Kidney (tissue), 14 donors: Measurements from ENCODE around the gene E2F1. TPM values are rescaled to one million over a fixed set of nuclear protein-coding genes. Genes with fewer than 3 reads are reported as not detected.
A peak's percentile ranks its signal among the peaks of the same experiment; 100 is the strongest.

Experiments used
- DNase-seq, 5 donors: peaks; one replicate each; pipeline ENCODE4 v3.0.0-alpha.2; 2013 to 2020
- FAIRE-seq: peaks from 2 replicates; lab custom pipeline; 2012; peaks lifted over from hg19 to GRCh38; lab: Jason Lieb, UNC
- H3K27ac ChIP-seq, 2 donors: one replicate each; pipeline ENCODE4 v1.7.0; 2013; ENCODE audit warnings: low read depth in 2 of 2, low read length in 2 of 2, inconsistent platforms in 1 of 2
- H3K27me3 ChIP-seq: one replicate; pipeline ENCODE4 v1.7.1; 2013; ENCODE audit warnings: low read length, inconsistent platforms; ENCODE audit not compliant: control insufficient read depth, insufficient read depth
- H3K36me3 ChIP-seq, 3 donors: one replicate each; pipeline versions ENCODE4 v1.7.0 to v1.7.1; 2013; ENCODE audit warnings: low read length in 3 of 3, control low read depth in 1 of 3, inconsistent platforms in 1 of 3; ENCODE audit not compliant: insufficient read depth in 3 of 3, control insufficient read depth in 2 of 3
- H3K4me1 ChIP-seq, 3 donors: one replicate each; pipeline versions ENCODE4 v1.7.0 to v1.7.1; 2013; ENCODE audit warnings: low read length in 3 of 3, inconsistent platforms in 1 of 3, low read depth in 1 of 3; ENCODE audit not compliant: control insufficient read depth in 2 of 3, insufficient read depth in 2 of 3
- H3K4me3 ChIP-seq, 3 donors: one replicate each; pipeline versions ENCODE4 v1.7.0 to v1.8.1; 2013; ENCODE audit warnings: low read length in 3 of 3, control low read depth in 1 of 3, inconsistent platforms in 1 of 3
- H3K9ac ChIP-seq, 3 donors: one replicate each; pipeline versions ENCODE4 v1.7.0 to v1.7.1; 2013; ENCODE audit warnings: low read length in 3 of 3, control low read depth in 1 of 3, inconsistent platforms in 1 of 3
- H3K9me3 ChIP-seq, 3 donors: one replicate each; pipeline versions ENCODE4 v1.7.0 to v1.7.1; 2013; ENCODE audit warnings: low read length in 3 of 3, control low read depth in 1 of 3, inconsistent platforms in 1 of 3; ENCODE audit not compliant: control insufficient read depth in 2 of 3, insufficient read depth in 1 of 3
- CTCF ChIP-seq: IDR thresholded peaks from 3 replicates; pipeline ENCODE4 v1.5.1; 2012; ENCODE audit warnings: mild to moderate bottlenecking, moderate library complexity, borderline replicate concordance; ENCODE audit not compliant: insufficient read depth; ENCODE audit errors: extremely low read depth
- intact Hi-C: fragments of 100-400 bp; cut with DNase I; formaldehyde crosslinking; loops from one replicate; pipeline ENCODE4 v1.11.1; 2022
- polyA plus RNA-seq: library from polyadenylated mRNA; stranded (reverse); fragments of 350-450 nt; fragmentation: Illumina TruSeq; extraction: RNeasy Lipid Tissue Mini Kit (QIAGEN cat#74804); gene quantifications from one replicate; pipeline ENCODE4 v1.2.3, GENCODE V29; 2014; ENCODE audit warnings: low read depth, low replicate concordance; ENCODE audit not compliant: insufficient read depth
- total RNA-seq: library from RNA; stranded (reverse); fragmentation: NEBNext Ultra II Directional; extraction: Animal tissue kit (Norgen Biotek cat#: 25700); gene quantifications from one replicate; pipeline ENCODE4 v1.2.1, GENCODE V29; 2021
- donor health status: control.
- donor health status: control.
- donor health status: control.
- donor health status: control.
- donor health status: control.
- donor health status: DM: yes; HTN: yes; CAD: no.
- donor health status: Normal renal cell carcinoma (clear cell type).

Gene E2F1
- total and polyA plus RNA-seq, 2 donors from 2014 or later: 0.90 to 1.5 TPM

DNA sequence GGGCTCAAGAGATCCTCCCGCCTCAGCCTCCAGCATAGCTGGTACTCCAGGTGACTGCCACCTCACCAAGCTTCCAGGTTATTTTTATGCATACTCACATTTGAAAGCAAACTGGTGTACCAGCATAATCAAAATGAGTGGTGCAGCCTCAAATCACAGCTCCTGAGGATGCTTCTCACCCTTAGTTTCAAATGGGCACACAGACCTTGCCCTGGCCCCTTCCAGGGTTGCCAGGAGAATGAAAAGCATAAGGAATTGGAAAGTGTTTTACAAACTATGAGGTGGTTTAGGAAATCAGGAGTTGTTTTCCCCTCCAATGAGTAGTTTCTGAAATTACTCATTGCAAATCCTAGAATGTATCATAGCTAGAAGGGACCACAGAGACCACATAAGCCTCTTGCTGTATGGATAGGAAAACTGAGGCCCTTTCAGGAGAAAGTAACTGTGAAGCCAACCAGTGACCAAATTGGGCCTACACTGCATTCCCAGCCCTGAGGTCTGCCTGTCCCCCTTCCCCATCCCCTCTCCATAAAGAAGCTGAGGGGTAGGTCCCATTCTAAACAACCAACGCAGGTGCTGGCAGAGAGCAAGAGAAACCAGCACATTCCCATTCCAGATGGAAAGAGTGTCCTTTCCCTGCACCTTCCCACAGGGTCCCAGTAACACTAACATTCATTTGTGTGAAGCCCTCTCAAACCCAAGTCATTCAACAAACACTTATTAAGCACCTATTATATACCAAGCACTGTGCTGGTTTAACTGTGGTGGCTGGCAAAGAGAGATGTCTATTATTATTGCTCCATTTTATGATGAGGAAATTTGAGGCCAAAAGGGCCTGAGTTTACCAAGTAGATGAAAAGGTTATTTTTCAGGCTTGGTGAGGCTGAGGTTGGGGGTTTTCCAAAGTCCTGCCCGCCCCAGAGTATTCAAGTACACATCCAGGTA, 2.1 kb upstream of the E2F1 start:
- H3K27ac ChIP-seq: no peak overlapping the region
- no peak for TF ChIP-seq CTCF
- no peaks in the 10 kb centered on the region for H3K9me3 ChIP-seq
- intact Hi-C loops: no loop called here
- no peak for FAIRE-seq
- H3K4me1 ChIP-seq: peaks cover 0 to 6% (median 0%) of the 10 kb centered on the region in 3 donors
- no peak overlapping the region for H3K4me3 ChIP-seq
- H3K27me3 ChIP-seq: no peaks in the 10 kb centered on the region
- no peaks in the 10 kb centered on the region for H3K36me3 ChIP-seq
- H3K9ac ChIP-seq: no peak overlapping the region
- no peak for DNase-seq

- FAIRE-seq (no peak), DNase-seq (no peak)
- Histone ChIP-seq H3K4me1 (peaks cover 0 to 6% (median 0%) of the 10 kb centered on the region in 3 donors), H3K4me3 (no peak overlapping the region), H3K27me3 (no peaks in the 10 kb centered on the region), H3K9me3 (no peaks in the 10 kb centered on the region), H3K9ac (no peak overlapping the region), H3K36me3 (no peaks in the 10 kb centered on the region), H3K27ac (no peak overlapping the region)
- intact Hi-C loops: no loop called here
- no peak for TF ChIP-seq CTCF
Measured at GRCh38 chr20:33687370-33687915, 1.3 kb upstream of the E2F1 start.

GRCh38 chr20:33686984-33687366, 790 bp upstream of the E2F1 start:
- Histone ChIP-seq H3K9ac (no peak overlapping the region), H3K4me3 (peak overlapping the region; percentile 47 to 79 (median 64)), H3K4me1 (peaks cover 0 to 6% (median 0%) of the 10 kb centered on the region in 3 donors), H3K27me3 (no peaks in the 10 kb centered on the region), H3K9me3 (no peaks in the 10 kb centered on the region), H3K36me3 (no peaks in the 10 kb centered on the region), H3K27ac (peak overlapping the region in 1 of 2 donors; percentile 64)
- FAIRE-seq: no peak
- DNase-seq: no peak
- intact Hi-C loops: no loop called here
- TF ChIP-seq CTCF: no peak
